ENCODE measurements around the gene FPR1. TPM values are rescaled to one million over a fixed set of nuclear protein-coding genes. Genes with fewer than 3 reads are reported as not detected.

FPR1 gene
- total RNA-seq, 4 donors from 2014 or later, result 1.5 to 4.4 TPM; not detected in 2

DNA sequence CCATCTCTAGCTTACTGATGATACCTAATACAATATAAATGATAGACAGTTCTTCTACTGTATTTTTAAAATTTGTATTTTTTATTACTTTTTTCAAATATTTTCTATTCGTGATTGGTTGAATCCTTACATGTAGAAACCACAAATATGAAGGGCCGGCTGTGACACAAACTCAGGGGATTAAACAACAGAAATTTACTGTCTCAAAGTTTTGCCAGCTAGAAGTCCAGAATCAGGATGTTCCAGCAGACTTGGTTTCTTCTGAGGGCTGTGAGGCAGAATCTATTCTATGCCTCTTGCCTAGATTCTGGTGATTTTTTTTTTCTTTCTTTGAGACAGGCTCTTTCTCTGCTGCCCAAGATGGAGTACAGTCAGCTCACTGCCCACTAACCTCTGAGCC is 13.8 kb downstream of the FPR1 start:
- no peak for TF ChIP-seq POLR2AphosphoS5 (IDR thresholded peaks at IDR 0.05)
- TF ChIP-seq, protein P1, sequence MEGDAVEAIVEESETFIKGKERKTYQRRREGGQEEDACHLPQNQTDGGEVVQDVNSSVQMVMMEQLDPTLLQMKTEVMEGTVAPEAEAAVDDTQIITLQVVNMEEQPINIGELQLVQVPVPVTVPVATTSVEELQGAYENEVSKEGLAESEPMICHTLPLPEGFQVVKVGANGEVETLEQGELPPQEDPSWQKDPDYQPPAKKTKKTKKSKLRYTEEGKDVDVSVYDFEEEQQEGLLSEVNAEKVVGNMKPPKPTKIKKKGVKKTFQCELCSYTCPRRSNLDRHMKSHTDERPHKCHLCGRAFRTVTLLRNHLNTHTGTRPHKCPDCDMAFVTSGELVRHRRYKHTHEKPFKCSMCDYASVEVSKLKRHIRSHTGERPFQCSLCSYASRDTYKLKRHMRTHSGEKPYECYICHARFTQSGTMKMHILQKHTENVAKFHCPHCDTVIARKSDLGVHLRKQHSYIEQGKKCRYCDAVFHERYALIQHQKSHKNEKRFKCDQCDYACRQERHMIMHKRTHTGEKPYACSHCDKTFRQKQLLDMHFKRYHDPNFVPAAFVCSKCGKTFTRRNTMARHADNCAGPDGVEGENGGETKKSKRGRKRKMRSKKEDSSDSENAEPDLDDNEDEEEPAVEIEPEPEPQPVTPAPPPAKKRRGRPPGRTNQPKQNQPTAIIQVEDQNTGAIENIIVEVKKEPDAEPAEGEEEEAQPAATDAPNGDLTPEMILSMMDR (IDR thresholded peaks at IDR 0.05), result no peak
- Histone ChIP-seq H3K4me3 (no peak overlapping the region), H3K27me3 (peaks cover 6% of the 10 kb centered on the region), H3K9me3 (no peaks in the 10 kb centered on the region), H3K27ac (no peak overlapping the region), H3K36me3 (no peaks in the 10 kb centered on the region), H3K4me1 (no peaks in the 10 kb centered on the region)
- intact Hi-C loops (cut with DNase I; ENCODE audit: low total_unique reads), result no loop called here
- in situ Hi-C loops (cut with MboI; ENCODE audit: low pct_ligation_motif_present in 1 of 4, low pct_unique_long_range_greater_than_20kb in 1 of 4, low sequenced_read_pairs in 3 of 4), result no loop called here
- 57 to 84% methylated on average over 2 of the region's 2 CpGs for WGBS, 2 donors (ENCODE audit: low coverage in 1 of 2)
- no peak for DNase-seq

DNA sequence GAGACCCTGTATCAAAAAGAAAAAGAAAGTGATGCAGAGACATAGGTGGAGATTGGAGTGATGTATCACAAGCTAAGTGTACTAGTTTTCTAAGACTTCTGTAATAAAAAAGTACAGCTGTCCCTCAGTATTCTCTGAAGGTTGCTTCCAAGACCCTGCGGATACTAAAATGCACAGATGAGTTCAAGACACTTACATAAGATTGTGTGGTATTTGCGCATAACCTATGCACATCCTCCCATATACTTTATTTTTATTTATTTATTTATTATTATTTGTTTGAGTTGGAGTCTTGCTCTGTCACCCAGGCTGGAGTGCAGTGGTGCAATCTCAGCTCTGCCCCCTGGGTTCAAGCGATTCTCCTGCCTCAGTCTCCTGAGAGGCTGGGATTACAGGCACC is 14.3 kb downstream of the FPR1 start:
- Histone ChIP-seq H3K4me1 (no peaks in the 10 kb centered on the region), H3K36me3 (no peaks in the 10 kb centered on the region), H3K27ac (no peak overlapping the region), H3K4me3 (no peak overlapping the region), H3K27me3 (peaks cover 6% of the 10 kb centered on the region), H3K9me3 (no peaks in the 10 kb centered on the region)
- in situ Hi-C loops (cut with MboI; ENCODE audit: low pct_ligation_motif_present in 1 of 4, low pct_unique_long_range_greater_than_20kb in 1 of 4, low sequenced_read_pairs in 3 of 4), result no loop called here
- intact Hi-C loops (cut with DNase I; ENCODE audit: low total_unique reads), result no loop called here
- TF ChIP-seq POLR2AphosphoS5 (IDR thresholded peaks at IDR 0.05), result no peak
- TF ChIP-seq POLR2A (IDR thresholded peaks at IDR 0.05), result no peak
- TF ChIP-seq, protein P1 (IDR thresholded peaks at IDR 0.05), result no peak
- no peak for TF ChIP-seq EP300 (IDR thresholded peaks at IDR 0.05; ENCODE audit: low read depth)
- WGBS, 2 donors (ENCODE audit: low coverage in 1 of 2), result 85 to 92% methylated on average over 3 of the region's 3 CpGs
- DNase-seq, result no peak

DNA sequence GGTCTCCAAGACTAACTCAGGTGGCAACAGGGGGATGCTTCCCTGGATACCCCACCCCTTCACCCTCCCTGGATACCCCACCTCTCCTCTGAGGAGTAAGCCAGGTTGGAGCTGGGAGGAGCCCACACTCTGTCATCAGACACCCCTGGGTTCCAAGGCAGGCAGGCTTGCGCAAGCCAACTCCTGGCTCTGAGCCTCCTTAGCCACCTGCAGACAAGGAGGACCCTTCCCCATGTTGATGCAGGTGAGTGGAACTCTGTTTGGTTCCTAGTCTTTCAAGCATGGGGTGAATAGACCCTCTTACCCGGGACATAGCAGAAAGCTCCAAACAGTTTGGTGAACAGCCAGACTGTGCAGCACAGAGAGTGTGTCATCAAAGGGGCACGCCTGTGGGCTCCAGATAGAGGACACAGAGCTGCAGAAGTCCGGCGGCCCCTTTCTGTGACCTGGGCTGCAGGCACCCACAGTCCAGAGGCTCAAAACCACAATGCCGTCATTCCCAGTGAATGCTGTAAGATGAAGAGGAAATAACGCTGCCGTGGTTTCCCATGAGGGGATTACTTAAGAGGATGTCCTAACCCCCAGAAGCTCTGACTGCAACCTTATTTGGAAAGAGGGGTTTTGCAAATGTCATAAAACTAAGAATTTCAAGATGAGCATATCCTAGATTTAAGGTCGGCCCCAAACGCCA is 15.8 kb downstream of the FPR1 start:
- no peaks in the 10 kb centered on the region for H3K36me3 ChIP-seq
- no peaks in the 10 kb centered on the region for H3K4me1 ChIP-seq
- peak; percentile 41 for DNase-seq
- peaks cover 6% of the 10 kb centered on the region for H3K27me3 ChIP-seq
- H3K4me3 ChIP-seq, result no peak overlapping the region
- peak; percentile 67 for TF ChIP-seq EP300 (IDR thresholded peaks at IDR 0.05; ENCODE audit: low read depth)
- TF ChIP-seq POLR2A (IDR thresholded peaks at IDR 0.05), result no peak
- TF ChIP-seq, protein P1 (IDR thresholded peaks at IDR 0.05), result no peak
- TF ChIP-seq POLR2AphosphoS5 (IDR thresholded peaks at IDR 0.05), result no peak
- 50 to 92% methylated on average over 2 to 10 of the region's 10 CpGs for WGBS, 2 donors (ENCODE audit: low coverage in 1 of 2)
- intact Hi-C loops (cut with DNase I; ENCODE audit: low total_unique reads) (no loop called here), in situ Hi-C loops (cut with MboI; ENCODE audit: low pct_ligation_motif_present in 1 of 4, low pct_unique_long_range_greater_than_20kb in 1 of 4, low sequenced_read_pairs in 3 of 4) (no loop called here)
- H3K27ac ChIP-seq, result no peak overlapping the region
- H3K9me3 ChIP-seq, result no peaks in the 10 kb centered on the region

GRCh38 chr19:51733742-51734522 is 17.7 kb downstream of the FPR1 start:
- intact Hi-C loops (cut with DNase I; ENCODE audit: low total_unique reads) (no loop called here), in situ Hi-C loops (cut with MboI; ENCODE audit: low pct_ligation_motif_present in 1 of 4, low pct_unique_long_range_greater_than_20kb in 1 of 4, low sequenced_read_pairs in 3 of 4) (no loop called here)
- H3K27ac ChIP-seq, result no peak overlapping the region
- H3K36me3 ChIP-seq, result no peaks in the 10 kb centered on the region
- H3K9me3 ChIP-seq, result no peaks in the 10 kb centered on the region
- no peak for DNase-seq
- TF ChIP-seq, protein P1 (IDR thresholded peaks at IDR 0.05), result no peak
- TF ChIP-seq POLR2A (IDR thresholded peaks at IDR 0.05) (no peak), POLR2AphosphoS5 (IDR thresholded peaks at IDR 0.05) (no peak), EP300 (IDR thresholded peaks at IDR 0.05; ENCODE audit: low read depth) (no peak)
- peaks cover 6% of the 10 kb centered on the region for H3K27me3 ChIP-seq
- H3K4me1 ChIP-seq, result no peaks in the 10 kb centered on the region
- H3K4me3 ChIP-seq, result no peak overlapping the region
- 44 to 73% methylated on average over 3 to 7 of the region's 7 CpGs for WGBS, 2 donors (ENCODE audit: low coverage in 1 of 2)

Data from transverse colon (tissue), 4 donors.